Tibial artery (tissue), 4 donors: Measurements from ENCODE around the gene CLIC6.

Source experiments
- DNase-seq, 2 donors: peaks; one replicate each; pipeline ENCODE4 v3.0.0-alpha.2; 2019
- H3K27ac ChIP-seq, 2 donors: fragments of 200-600 bp; sonication (generic) in 1 of 2; 1 replicate in 1 of 2; 2 replicates in 1 of 2; pipeline ENCODE4 v1.5.1; 2018 to 2019; ENCODE audit warnings: mild to moderate bottlenecking in 1 of 2
- H3K27me3 ChIP-seq, 2 donors: fragments of 200-600 bp; sonication (generic) in 1 of 2; one replicate each; pipeline versions ENCODE4 v1.5.1 to v1.6.0; 2016 to 2019
- H3K36me3 ChIP-seq, 3 donors: fragments of 200-600 bp; sonication (generic) in 2 of 3; one replicate each; pipeline ENCODE4 v1.5.1; 2016 to 2019; ENCODE audit warnings: mild to moderate bottlenecking in 2 of 3
- H3K4me1 ChIP-seq, 4 donors: fragments of 200-600 bp; sonication (generic) in 2 of 4; 1 replicate in 3 of 4; 2 replicates in 1 of 4; pipeline ENCODE4 v1.5.1; 2016 to 2019
- H3K4me3 ChIP-seq, 2 donors: fragments of 200-600 bp; sonication (generic) in 1 of 2; 1 replicate in 1 of 2; 2 replicates in 1 of 2; pipeline ENCODE4 v1.5.1; 2018 to 2019; ENCODE audit warnings: mild to moderate bottlenecking in 2 of 2
- H3K9me3 ChIP-seq, 3 donors: fragments of 200-600 bp; sonication (generic) in 1 of 3; one replicate each; pipeline ENCODE4 v1.5.1; 2016 to 2019
- intact Hi-C: fragments of 100-400 bp; cut with DNase I; formaldehyde crosslinking; loops from one replicate; pipeline ENCODE4 v1.15.0; 2023; ENCODE audit warnings: low total_unique reads
- TF ChIP-seq, protein P1 (sequence below), 2 experiments: fragments of 200-600 bp in 1 of 2; fragments of 450-650 bp in 1 of 2; IDR thresholded peaks; one replicate each; pipeline ENCODE4 v1.5.1; 2017 to 2019; ENCODE audit warnings: antibody characterized with exemption in 2 of 2, mild to moderate bottlenecking in 1 of 2, moderate library complexity in 1 of 2

CLIC6 gene

DNA sequence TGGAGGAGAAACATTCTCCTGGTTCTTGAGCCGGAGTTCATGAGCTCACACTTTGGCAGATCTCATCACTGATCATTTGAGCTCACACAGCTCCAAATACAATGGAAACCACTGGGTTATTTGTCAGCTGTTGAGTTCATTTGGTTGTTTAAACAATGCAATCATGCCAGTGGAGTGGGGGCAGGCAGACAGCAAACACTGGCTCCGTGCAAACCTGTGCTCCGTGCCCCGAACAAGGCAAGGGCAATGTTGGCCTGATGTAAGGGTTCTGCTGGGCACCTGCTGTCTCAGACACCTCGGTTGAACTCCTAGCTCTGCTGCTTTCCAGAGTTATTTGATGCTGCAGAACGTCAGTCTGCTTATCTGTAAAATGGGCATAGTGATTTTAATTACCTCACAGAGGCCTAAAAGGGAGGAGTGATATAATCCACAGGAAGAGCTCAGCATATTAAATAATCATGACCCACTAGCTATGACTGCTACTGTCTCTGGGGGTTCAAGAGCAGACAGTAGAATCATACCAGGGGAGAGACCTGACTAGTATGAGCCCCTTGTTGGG is 20.0 kb upstream of the CLIC6 start:
- Histone ChIP-seq H3K4me3 (no peak overlapping the region), H3K4me1 (no peaks in the 10 kb centered on the region), H3K27me3 (peaks cover 0 to 51% of the 10 kb centered on the region in 2 donors), H3K27ac (no peak overlapping the region), H3K9me3 (peaks cover 0 to 9% (median 0%) of the 10 kb centered on the region in 3 donors), H3K36me3 (no peaks in the 10 kb centered on the region)
- intact Hi-C loops, result no loop called here
- DNase-seq, result no peak
- TF ChIP-seq, protein P1, sequence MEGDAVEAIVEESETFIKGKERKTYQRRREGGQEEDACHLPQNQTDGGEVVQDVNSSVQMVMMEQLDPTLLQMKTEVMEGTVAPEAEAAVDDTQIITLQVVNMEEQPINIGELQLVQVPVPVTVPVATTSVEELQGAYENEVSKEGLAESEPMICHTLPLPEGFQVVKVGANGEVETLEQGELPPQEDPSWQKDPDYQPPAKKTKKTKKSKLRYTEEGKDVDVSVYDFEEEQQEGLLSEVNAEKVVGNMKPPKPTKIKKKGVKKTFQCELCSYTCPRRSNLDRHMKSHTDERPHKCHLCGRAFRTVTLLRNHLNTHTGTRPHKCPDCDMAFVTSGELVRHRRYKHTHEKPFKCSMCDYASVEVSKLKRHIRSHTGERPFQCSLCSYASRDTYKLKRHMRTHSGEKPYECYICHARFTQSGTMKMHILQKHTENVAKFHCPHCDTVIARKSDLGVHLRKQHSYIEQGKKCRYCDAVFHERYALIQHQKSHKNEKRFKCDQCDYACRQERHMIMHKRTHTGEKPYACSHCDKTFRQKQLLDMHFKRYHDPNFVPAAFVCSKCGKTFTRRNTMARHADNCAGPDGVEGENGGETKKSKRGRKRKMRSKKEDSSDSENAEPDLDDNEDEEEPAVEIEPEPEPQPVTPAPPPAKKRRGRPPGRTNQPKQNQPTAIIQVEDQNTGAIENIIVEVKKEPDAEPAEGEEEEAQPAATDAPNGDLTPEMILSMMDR (IDR thresholded peaks at IDR 0.05), result no peak

DNA sequence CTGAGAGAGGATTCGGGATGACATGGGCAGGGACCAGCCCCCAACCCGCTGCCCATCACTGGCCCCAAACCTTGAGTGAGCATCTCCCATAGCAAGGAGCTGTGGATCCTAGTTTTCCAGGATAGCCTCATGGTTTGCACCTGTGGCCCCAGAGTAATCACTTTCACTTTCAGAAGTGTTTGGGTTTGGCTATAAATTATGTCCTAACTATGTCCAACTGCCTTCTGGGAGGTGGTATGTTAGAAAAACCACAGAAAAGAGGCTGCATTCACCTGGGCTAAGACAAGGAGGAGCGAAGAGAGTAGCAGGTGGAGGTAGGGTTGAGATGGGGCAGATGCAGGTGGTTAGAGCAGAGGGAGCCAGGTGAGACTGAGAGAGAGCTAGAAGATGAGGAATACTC is 19.4 kb upstream of the CLIC6 start:
- TF ChIP-seq, protein P1 (IDR thresholded peaks at IDR 0.05), result no peak
- Histone ChIP-seq H3K27me3 (peaks cover 0 to 53% of the 10 kb centered on the region in 2 donors), H3K27ac (no peak overlapping the region), H3K9me3 (peaks cover 0 to 9% (median 0%) of the 10 kb centered on the region in 3 donors), H3K36me3 (no peaks in the 10 kb centered on the region), H3K4me3 (no peak overlapping the region), H3K4me1 (no peaks in the 10 kb centered on the region)
- intact Hi-C loops, result no loop called here
- DNase-seq, result no peak

DNA sequence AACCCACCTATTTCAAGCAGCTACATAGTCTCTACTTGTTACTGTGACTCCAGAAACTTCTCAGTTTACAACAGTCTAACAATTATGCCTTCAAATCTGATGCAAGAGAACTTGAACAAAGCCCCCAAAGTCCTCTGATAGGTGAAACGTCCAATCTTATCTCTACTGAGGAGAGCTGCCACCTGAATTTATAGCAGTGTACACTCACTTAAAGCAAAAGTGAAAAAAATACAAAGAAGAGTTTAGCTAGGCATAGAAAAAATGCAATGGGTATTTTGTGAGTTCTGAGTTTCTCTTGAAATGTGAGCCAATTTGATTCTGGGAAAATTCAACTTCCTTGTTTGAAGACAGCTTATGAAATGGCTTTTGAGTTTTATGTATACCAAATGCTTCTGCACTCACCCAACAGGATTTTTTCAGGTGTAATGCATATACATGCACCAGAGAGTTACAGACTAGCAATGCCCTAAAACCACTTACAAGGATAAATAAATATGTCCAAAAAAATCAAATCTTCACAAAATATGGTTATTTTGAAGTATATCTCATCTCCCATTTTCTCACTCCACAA is 17.8 kb upstream of the CLIC6 start:
- Histone ChIP-seq H3K27me3 (peaks cover 0 to 51% of the 10 kb centered on the region in 2 donors), H3K9me3 (peaks cover 0 to 9% (median 0%) of the 10 kb centered on the region in 3 donors), H3K4me1 (no peaks in the 10 kb centered on the region), H3K4me3 (no peak overlapping the region), H3K36me3 (no peaks in the 10 kb centered on the region), H3K27ac (no peak overlapping the region)
- no peak for DNase-seq
- TF ChIP-seq, protein P1 (IDR thresholded peaks at IDR 0.05), result no peak
- intact Hi-C loops, result no loop called here

DNA sequence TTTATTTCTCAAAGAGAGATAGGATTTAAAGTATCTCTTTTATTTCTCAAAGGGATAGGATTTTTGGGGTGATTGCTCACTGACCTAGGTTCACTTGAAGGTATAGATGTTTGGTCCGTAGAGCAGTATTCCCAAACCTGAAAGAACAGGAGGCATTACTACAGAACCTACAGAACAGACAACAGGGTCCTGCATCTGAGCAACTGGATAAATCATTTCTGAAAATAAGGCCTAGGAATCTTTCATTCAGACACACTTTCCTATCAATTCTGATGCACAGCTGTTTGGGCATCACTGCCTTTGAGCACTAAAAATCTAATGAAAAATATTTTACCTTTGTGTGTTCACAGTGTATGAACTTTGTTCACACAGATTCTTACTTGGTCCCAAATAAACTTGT is 17.2 kb upstream of the CLIC6 start:
- intact Hi-C loops, result no loop called here
- Histone ChIP-seq H3K27me3 (peaks cover 0 to 50% of the 10 kb centered on the region in 2 donors), H3K4me1 (no peaks in the 10 kb centered on the region), H3K4me3 (no peak overlapping the region), H3K27ac (no peak overlapping the region), H3K36me3 (no peaks in the 10 kb centered on the region), H3K9me3 (peaks cover 0 to 9% (median 0%) of the 10 kb centered on the region in 3 donors)
- TF ChIP-seq, protein P1 (IDR thresholded peaks at IDR 0.05), result no peak
- no peak for DNase-seq

DNA sequence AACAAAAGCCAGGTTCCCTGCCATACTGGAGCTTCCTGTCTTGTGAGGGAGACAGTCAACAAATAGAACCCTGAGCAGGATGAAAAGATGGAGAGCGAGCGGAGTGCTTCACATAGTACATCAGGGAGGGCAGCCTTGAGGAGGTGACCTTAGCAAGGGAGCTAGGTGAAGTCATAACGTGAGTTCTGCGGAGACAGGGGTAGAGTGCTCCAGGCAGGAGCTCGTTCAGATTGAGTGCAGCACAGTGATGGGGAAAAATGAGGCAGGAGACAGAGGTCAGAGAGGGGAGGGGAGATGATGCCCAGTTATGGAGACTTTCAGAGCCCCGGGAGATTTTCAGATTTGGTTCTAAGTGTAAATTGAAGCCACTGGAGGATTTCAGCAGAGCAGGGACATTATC is 15.3 kb upstream of the CLIC6 start:
- peaks cover 0 to 9% (median 0%) of the 10 kb centered on the region in 3 donors for H3K9me3 ChIP-seq
- intact Hi-C loops, result no loop called here
- H3K27ac ChIP-seq, result no peak overlapping the region
- H3K4me3 ChIP-seq, result no peak overlapping the region
- no peaks in the 10 kb centered on the region for H3K36me3 ChIP-seq
- TF ChIP-seq, protein P1 (IDR thresholded peaks at IDR 0.05), result no peak
- DNase-seq, result no peak
- no peaks in the 10 kb centered on the region for H3K4me1 ChIP-seq
- H3K27me3 ChIP-seq, result peaks cover 0 to 32% of the 10 kb centered on the region in 2 donors
